ENCODE data around the gene KRTAP9-6.

GRCh38 chr17:41265078-41265477 is at the start of gene KRTAP9-6:
- TF ChIP-seq POLR2A (IDR thresholded peaks at IDR 0.05) (no peak), POLR2AphosphoS5 (IDR thresholded peaks at IDR 0.05) (no peak), CTCF (IDR thresholded peaks at IDR 0.05) (no peak)
